DOHH2 (cell line): ENCODE measurements around the gene SCN7A.

Experiments used
- CTCF ChIP-seq: fragments of 200-600 bp; sonication (generic); IDR thresholded peaks from one replicate; pipeline ENCODE4 v1.5.1; 2014; ENCODE audit warnings: antibody characterized with exemption, mild to moderate bottlenecking, low read depth, low read length; ENCODE audit not compliant: poor library complexity, severe bottlenecking
- EZH2phosphoT487 ChIP-seq: fragments of 200-600 bp; sonication (generic); IDR thresholded peaks from 2 replicates; pipeline ENCODE4 v1.6.1; 2017; ENCODE audit warnings: borderline replicate concordance, mild to moderate bottlenecking, antibody characterized with exemption, low read length, moderate library complexity, mixed read lengths

DNA sequence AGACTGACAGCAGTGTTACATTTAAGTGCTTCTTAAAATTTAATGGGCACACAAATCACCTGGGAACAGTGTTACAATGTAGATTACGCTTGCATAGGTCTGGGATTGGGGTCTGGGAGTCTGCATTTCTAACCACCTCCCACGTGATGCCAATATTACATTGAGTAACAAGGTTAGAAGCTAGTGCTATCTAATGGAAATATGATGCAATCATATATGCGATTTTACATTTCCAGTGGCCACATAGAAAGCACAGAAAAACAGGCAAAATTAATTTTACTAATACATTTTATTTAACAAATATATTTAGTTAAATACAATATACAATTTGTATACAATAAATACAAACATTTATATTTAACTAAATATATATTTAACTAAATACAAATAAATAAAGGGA is 53.7 kb downstream of the SCN7A start:
- TF ChIP-seq CTCF, result no peak
- no peak for TF ChIP-seq EZH2phosphoT487
